Choroid plexus epithelial cell (primary cell): ENCODE measurements around the gene LYRM4.

Experiments
- DNase-seq: peaks from one replicate; pipeline ENCODE4 v3.0.0-alpha.2; 2010; ENCODE audit warnings: low read depth
- H3K4me3 ChIP-seq: 2 replicates; pipeline ENCODE4 v1.5.1; 2011; ENCODE audit warnings: low read depth, mild to moderate bottlenecking, control low read depth, low read length, moderate library complexity
- TF ChIP-seq, protein P1 (sequence below): conservative IDR thresholded peaks from 2 replicates; pipeline ENCODE4 v1.5.1; 2011; ENCODE audit warnings: low read depth, mild to moderate bottlenecking, control low read depth, inconsistent platforms, low read length, moderate library complexity

The LYRM4 gene

DNA sequence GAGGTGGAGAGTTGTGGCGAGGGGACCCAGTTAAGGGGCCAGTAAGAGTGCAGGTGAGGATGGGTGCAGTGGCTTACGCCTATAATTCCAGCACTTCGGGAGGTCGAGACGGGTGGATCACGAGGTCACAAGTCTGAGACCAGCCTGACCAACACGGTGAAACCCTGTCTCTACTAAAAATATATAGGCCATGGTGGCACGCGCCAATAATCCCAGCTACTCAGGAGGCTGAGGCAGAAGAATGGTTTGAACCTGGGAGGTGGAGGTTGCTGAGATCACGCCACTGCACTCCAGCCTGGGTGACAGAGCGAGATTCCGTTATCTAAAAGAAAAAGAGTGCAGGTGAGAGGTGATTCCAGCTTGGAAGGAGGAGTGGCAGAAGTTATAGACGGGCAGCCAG lies 147.7 kb downstream of the LYRM4 start:
- no peak overlapping the region for H3K4me3 ChIP-seq
- DNase-seq: no peak
- TF ChIP-seq, protein P1, sequence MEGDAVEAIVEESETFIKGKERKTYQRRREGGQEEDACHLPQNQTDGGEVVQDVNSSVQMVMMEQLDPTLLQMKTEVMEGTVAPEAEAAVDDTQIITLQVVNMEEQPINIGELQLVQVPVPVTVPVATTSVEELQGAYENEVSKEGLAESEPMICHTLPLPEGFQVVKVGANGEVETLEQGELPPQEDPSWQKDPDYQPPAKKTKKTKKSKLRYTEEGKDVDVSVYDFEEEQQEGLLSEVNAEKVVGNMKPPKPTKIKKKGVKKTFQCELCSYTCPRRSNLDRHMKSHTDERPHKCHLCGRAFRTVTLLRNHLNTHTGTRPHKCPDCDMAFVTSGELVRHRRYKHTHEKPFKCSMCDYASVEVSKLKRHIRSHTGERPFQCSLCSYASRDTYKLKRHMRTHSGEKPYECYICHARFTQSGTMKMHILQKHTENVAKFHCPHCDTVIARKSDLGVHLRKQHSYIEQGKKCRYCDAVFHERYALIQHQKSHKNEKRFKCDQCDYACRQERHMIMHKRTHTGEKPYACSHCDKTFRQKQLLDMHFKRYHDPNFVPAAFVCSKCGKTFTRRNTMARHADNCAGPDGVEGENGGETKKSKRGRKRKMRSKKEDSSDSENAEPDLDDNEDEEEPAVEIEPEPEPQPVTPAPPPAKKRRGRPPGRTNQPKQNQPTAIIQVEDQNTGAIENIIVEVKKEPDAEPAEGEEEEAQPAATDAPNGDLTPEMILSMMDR: no peak

DNA sequence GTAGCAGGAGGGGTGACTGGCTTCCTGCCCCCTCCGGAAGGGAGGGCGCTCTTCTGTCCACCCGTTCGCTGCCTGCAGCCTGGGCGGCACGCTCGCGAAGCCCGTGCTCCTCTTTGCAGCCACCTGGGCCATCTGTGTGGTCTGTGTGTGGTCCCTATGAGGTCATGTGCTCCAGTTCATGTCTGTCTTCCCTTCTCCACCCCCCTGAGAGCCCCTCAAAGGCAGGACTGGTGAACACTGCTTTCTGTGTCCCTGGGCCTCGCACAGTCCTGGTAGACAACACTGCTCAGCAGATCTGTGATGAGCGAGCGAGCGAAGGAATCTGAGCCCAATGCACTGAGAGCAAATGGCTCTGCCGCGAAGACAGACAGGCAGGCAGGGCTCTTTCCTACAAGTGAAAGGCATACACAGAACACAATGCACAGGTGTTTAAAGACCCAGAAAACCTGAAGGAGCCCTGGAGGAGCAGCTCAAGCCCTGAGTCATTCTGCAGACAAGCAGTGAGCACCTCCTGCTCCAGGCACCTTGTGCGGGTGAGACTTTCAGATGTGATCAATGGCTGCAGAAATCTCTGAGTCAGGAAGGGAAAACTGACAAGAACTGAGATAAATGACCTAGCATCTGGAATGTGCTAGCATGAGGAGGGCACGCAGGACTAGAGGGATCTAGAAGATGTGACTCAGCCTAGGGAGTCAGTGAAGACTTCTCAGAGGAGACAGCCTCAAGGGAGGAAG lies 148.5 kb downstream of the LYRM4 start:
- DNase-seq: peak; percentile 38
- H3K4me3 ChIP-seq: no peak overlapping the region
- TF ChIP-seq, protein P1: no peak

DNA sequence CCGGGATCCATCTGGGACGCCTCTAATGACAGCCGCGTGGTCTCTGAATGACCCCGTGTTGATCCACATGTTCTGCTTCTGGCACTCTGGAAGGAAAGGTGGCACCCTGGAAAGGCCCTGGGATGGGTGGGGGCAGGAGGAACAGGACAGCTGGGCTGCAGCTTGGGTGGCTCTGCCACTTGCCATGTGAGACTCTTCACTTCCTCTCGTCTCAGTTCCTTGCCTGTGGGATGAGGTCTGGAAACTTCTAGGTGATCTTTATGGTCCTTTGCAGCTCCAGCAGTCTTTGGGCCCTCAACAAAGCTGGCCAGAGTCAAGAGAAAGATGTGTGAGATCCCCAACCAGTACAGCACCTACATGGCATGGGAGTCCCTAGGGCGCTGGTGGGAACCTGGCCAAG lies 149.1 kb downstream of the LYRM4 start:
- TF ChIP-seq, protein P1: no peak
- DNase-seq: no peak
- H3K4me3 ChIP-seq: no peak overlapping the region

DNA sequence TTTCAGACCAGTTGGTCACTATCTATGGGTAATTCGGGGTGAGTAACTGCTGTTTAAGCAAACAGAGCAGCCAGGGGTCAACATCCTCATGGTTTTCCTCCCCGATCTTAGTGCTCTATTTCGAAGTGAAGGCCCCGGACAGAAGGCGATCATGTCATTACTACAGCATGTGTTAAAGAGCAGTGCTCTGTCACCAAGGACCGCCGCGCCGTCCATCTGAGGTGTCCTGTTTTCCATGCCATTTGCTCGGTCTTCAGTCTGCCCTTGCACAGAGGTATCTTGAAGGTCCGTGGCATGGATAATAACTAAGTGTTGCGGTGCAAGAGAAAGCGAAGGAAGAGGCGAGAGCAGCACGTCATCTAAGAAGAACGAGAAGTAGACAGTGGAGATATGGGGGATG lies 150.5 kb downstream of the LYRM4 start:
- H3K4me3 ChIP-seq: no peak overlapping the region
- TF ChIP-seq, protein P1: no peak
- DNase-seq: no peak

DNA sequence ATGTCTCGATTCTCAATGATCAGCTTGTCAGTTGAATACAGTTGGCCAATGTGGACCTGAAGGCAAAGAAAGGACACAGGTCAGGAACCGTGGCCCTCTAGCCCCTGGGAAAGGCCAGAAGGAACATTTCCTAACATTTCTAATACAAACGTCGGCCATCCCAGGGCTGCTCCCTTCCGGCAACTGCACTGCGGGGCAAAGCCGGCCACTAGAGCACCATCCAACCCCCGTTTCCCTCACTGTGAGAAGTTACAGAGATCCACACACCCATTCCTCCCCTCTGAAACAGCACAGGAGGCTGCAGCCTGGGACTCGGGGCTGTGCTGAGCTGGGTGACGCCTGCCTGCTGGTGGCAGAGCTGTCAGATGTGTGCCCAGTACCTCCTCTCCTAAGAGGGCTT lies 151.3 kb downstream of the LYRM4 start:
- TF ChIP-seq, protein P1: no peak
- H3K4me3 ChIP-seq: no peak overlapping the region
- DNase-seq: no peak

DNA sequence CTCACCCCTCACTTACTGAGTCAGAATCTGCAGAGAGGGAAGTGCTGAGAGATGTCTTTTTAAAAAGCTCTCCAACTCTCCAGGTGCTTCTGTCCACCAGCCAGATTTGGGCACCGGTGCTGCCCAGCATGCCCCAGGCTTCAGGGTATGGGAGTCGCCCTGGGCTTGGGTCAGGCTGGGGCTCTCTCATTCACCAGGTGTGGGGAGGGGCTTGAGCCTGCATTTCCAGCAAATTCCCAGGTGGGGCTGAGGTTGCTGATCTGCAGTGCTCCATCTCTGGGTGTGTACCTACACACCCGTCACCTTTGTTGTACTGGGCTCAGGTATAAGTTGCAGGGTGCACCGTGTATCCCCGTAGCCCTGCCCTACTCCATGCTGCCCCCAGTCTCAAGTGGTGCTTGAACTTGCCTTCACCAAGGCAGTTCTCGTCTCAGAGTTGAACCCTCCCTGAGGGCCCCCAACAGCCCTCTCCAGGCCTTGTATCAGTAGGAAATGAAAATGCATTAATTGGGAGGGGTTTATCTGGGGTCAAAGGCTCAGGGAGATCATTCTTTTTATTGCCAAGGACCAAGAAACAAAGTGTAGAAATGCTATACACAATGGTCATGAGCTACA lies 152.1 kb downstream of the LYRM4 start:
- no peak overlapping the region for H3K4me3 ChIP-seq
- TF ChIP-seq, protein P1: no peak
- no peak for DNase-seq

DNA sequence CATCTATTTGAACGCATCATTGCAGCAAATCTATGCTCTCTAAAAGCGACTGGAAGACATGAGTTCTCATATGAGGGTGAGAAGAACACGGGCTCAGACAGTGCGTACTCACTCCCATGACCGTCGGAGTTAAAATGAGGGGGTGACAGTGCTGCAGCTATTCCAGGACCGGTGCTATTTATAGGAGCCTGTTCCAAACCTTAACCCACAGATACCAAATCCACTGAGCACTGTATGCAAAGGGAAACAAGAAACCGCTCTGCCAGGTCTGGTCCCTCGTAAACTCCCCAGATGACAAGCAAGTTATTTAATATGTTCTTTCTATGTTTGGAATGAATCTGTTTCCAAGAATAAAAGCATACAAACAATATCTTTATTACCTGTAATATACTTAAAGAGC lies 152.7 kb downstream of the LYRM4 start:
- DNase-seq: no peak
- TF ChIP-seq, protein P1: no peak
- no peak overlapping the region for H3K4me3 ChIP-seq
